ENCODE results near the gene SFSWAP. TPM values are rescaled to one million over a fixed set of nuclear protein-coding genes. Genes with fewer than 3 reads are reported as not detected.
"Not testable (repeated sequence)": the region's sequence is repeated elsewhere in the genome, so short reads cannot be mapped to it uniquely, and the experiment has no call there.

Gene SFSWAP
- total RNA-seq, 1 donor from 2014 or later, result 63.0 TPM

- intact Hi-C loops (cut with micrococcal nuclease), result not testable (repeated sequence)
Observed at GRCh38 chr12:131679186-131679585, 31.7 kb upstream of the SFSWAP start.

- intact Hi-C loops (cut with micrococcal nuclease), result not testable (repeated sequence)
Observed at GRCh38 chr12:131679816-131680215, 31.1 kb upstream of the SFSWAP start.

- intact Hi-C loops (cut with micrococcal nuclease), result not testable (repeated sequence)
Observed at GRCh38 chr12:131680392-131681256, 30.3 kb upstream of the SFSWAP start.

GRCh38 chr12:131681257-131681620, 29.7 kb upstream of the SFSWAP start:
- intact Hi-C loops (cut with micrococcal nuclease), result no loop called here

- intact Hi-C loops (cut with micrococcal nuclease), result loop anchor here (1.0 kb wide), 4 partner anchors 28 to 267 kb away; partner anchors contain the start of genes EP400, PUS1 and ULK1
Observed at GRCh38 chr12:131681746-131682509, 29.0 kb upstream of the SFSWAP start.

- intact Hi-C loops (cut with micrococcal nuclease), result loop anchor here (1.0 kb wide), 4 partner anchors 28 to 267 kb away; partner anchors contain the start of genes EP400, PUS1 and ULK1
Observed at GRCh38 chr12:131682510-131682895, 28.4 kb upstream of the SFSWAP start.

- intact Hi-C loops (cut with micrococcal nuclease), result no loop called here
Observed at GRCh38 chr12:131683266-131684014, 27.4 kb upstream of the SFSWAP start.

- intact Hi-C loops (cut with micrococcal nuclease), result no loop called here
Observed at GRCh38 chr12:131684015-131684725, 26.7 kb upstream of the SFSWAP start.

GRCh38 chr12:131687346-131688125, 23.4 kb upstream of the SFSWAP start:
- intact Hi-C loops (cut with micrococcal nuclease), result no loop called here

GRCh38 chr12:131688131-131688844, 22.6 kb upstream of the SFSWAP start:
- intact Hi-C loops (cut with micrococcal nuclease), result no loop called here

- intact Hi-C loops (cut with micrococcal nuclease), result no loop called here
Observed at GRCh38 chr12:131688845-131689154, 22.1 kb upstream of the SFSWAP start.

GRCh38 chr12:131690320-131690719, 20.6 kb upstream of the SFSWAP start:
- intact Hi-C loops (cut with micrococcal nuclease), result no loop called here

GRCh38 chr12:131692431-131692830, 18.5 kb upstream of the SFSWAP start:
- intact Hi-C loops (cut with micrococcal nuclease), result no loop called here

GRCh38 chr12:131693149-131693548, 17.7 kb upstream of the SFSWAP start:
- intact Hi-C loops (cut with micrococcal nuclease), result no loop called here

- intact Hi-C loops (cut with micrococcal nuclease), result no loop called here
Observed at GRCh38 chr12:131694116-131694838, 16.6 kb upstream of the SFSWAP start.

GRCh38 chr12:131695968-131696367, 14.9 kb upstream of the SFSWAP start:
- intact Hi-C loops (cut with micrococcal nuclease), result no loop called here

GRCh38 chr12:131698286-131698685, 12.6 kb upstream of the SFSWAP start:
- intact Hi-C loops (cut with micrococcal nuclease), result no loop called here

- intact Hi-C loops (cut with micrococcal nuclease), result no loop called here
Observed at GRCh38 chr12:131699434-131699833, 11.5 kb upstream of the SFSWAP start.

GRCh38 chr12:131700271-131700670, 10.6 kb upstream of the SFSWAP start:
- intact Hi-C loops (cut with micrococcal nuclease), result no loop called here

Measured in T-helper 1 cell treated with Interleukin-12 subunit alpha and Interleukin-12 subunit beta and Interleukin-4 antibody, amounts not matched to agents 30 ng/mL and 1 ng/mL, for 36 hours (primary cell).